Mesodermal cell (in vitro differentiated cells): ENCODE data around the gene TRIM34.
"Not testable (repeated sequence)": the region's sequence is repeated elsewhere in the genome, so short reads cannot be mapped to it uniquely, and the experiment has no call there.

Source experiments
- H3K27ac ChIP-seq: 2 replicates; pipeline ENCODE4 v1.7.0; 2013; ENCODE audit warnings: mild to moderate bottlenecking, low read depth, low read length, moderate library complexity; ENCODE audit not compliant: severe bottlenecking
- H3K36me3 ChIP-seq: 2 replicates; pipeline ENCODE4 v1.7.1; 2013; ENCODE audit warnings: mild to moderate bottlenecking, low read length, moderate library complexity; ENCODE audit not compliant: control insufficient read depth, insufficient read depth
- H3K4me1 ChIP-seq: one replicate; pipeline ENCODE4 v1.7.1; 2013; ENCODE audit warnings: mild to moderate bottlenecking, low read length; ENCODE audit not compliant: insufficient read depth, control insufficient read depth, poor library complexity, severe bottlenecking
- H3K4me3 ChIP-seq: 2 replicates; pipeline ENCODE4 v1.7.0; 2013; ENCODE audit warnings: low read length, control low read depth, mild to moderate bottlenecking; ENCODE audit not compliant: insufficient read depth, poor library complexity, severe bottlenecking; ENCODE audit errors: extremely low read depth
- H3K9me3 ChIP-seq: 2 replicates; pipeline ENCODE4 v1.7.1; 2013; ENCODE audit warnings: mild to moderate bottlenecking, low read length, moderate library complexity; ENCODE audit not compliant: control insufficient read depth
- WGBS, 2 experiments: methylation state at CpG; one replicate each; pipeline ENCODE4 v1.1.5; 2013; ENCODE audit warnings: missing lambda C conversion rate in 2 of 2; ENCODE audit not compliant: insufficient coverage in 2 of 2; 5-methylcytosine and 5-hydroxymethylcytosine counted together

Gene TRIM34

GRCh38 chr11:5656956-5657355 is 32.2 kb downstream of the TRIM34 start:
- not testable (repeated sequence) for H3K4me1 ChIP-seq, H3K4me3 ChIP-seq, H3K27ac ChIP-seq, H3K36me3 ChIP-seq, H3K9me3 ChIP-seq
- WGBS, 2 experiments: 90% methylated on average over 2 of the region's 2 CpGs; no CpG with 5 or more reads in 1 of the 2 experiments

- WGBS, 2 experiments: 95 to 96% methylated on average over 3 to 5 of the region's 5 CpGs
- H3K4me1 ChIP-seq: no peaks in the 10 kb centered on the region
- H3K36me3 ChIP-seq: peaks cover 3% of the 10 kb centered on the region
- H3K9me3 ChIP-seq: no peaks in the 10 kb centered on the region
- H3K27ac ChIP-seq: no peak overlapping the region
- no peak overlapping the region for H3K4me3 ChIP-seq
Observed at GRCh38 chr11:5658318-5658717, 33.5 kb downstream of the TRIM34 start.

GRCh38 chr11:5663511-5663910 is 38.7 kb downstream of the TRIM34 start:
- Histone ChIP-seq H3K27ac (no peak overlapping the region), H3K4me1 (no peaks in the 10 kb centered on the region), H3K9me3 (no peaks in the 10 kb centered on the region), H3K4me3 (no peak overlapping the region), H3K36me3 (peaks cover 49% of the 10 kb centered on the region)
- no CpG with 5 or more reads among the region's 2 CpGs for WGBS, 2 experiments

GRCh38 chr11:5665051-5665570 is 40.3 kb downstream of the TRIM34 start:
- Histone ChIP-seq H3K9me3 (no peaks in the 10 kb centered on the region), H3K36me3 (peaks cover 62% of the 10 kb centered on the region), H3K4me3 (no peak overlapping the region), H3K27ac (no peak overlapping the region), H3K4me1 (no peaks in the 10 kb centered on the region)
- WGBS, 2 experiments: 89 to 98% methylated on average over 3 of the region's 4 CpGs

GRCh38 chr11:5665746-5666401 is 41.1 kb downstream of the TRIM34 start:
- Histone ChIP-seq H3K4me3 (no peak overlapping the region), H3K9me3 (no peaks in the 10 kb centered on the region), H3K36me3 (peaks cover 69% of the 10 kb centered on the region), H3K27ac (no peak overlapping the region), H3K4me1 (no peaks in the 10 kb centered on the region)
- 98 to 100% methylated on average over 1 to 5 of the region's 5 CpGs for WGBS, 2 experiments

GRCh38 chr11:5666402-5666793 is 41.6 kb downstream of the TRIM34 start:
- H3K27ac ChIP-seq: no peak overlapping the region
- H3K4me1 ChIP-seq: no peaks in the 10 kb centered on the region
- no peak overlapping the region for H3K4me3 ChIP-seq
- H3K9me3 ChIP-seq: no peaks in the 10 kb centered on the region
- WGBS, 2 experiments: 94 to 100% methylated on average over 2 to 6 of the region's 6 CpGs
- peaks cover 75% of the 10 kb centered on the region for H3K36me3 ChIP-seq

GRCh38 chr11:5671831-5672230 is 47.0 kb downstream of the TRIM34 start:
- Histone ChIP-seq H3K36me3 (peaks cover 59% of the 10 kb centered on the region), H3K4me3 (no peak overlapping the region), H3K4me1 (no peaks in the 10 kb centered on the region), H3K9me3 (no peaks in the 10 kb centered on the region), H3K27ac (no peak overlapping the region)

- WGBS, 2 experiments: 100% methylated on average over 1 to 3 of the region's 4 CpGs
- no peaks in the 10 kb centered on the region for H3K4me1 ChIP-seq
- H3K36me3 ChIP-seq: peaks cover 57% of the 10 kb centered on the region
- H3K9me3 ChIP-seq: no peaks in the 10 kb centered on the region
- H3K4me3 ChIP-seq: no peak overlapping the region
- H3K27ac ChIP-seq: no peak overlapping the region
Observed at GRCh38 chr11:5674391-5674790, 49.6 kb downstream of the TRIM34 start.

- no peak overlapping the region for H3K4me3 ChIP-seq
Observed at GRCh38 chr11:5679811-5680210, 55.0 kb downstream of the TRIM34 start.

GRCh38 chr11:5682890-5683441 is 58.2 kb downstream of the TRIM34 start:
- WGBS, 2 experiments: 91 to 98% methylated on average over 11 to 26 of the region's 33 CpGs
- not testable (repeated sequence) for H3K27ac ChIP-seq

More at GRCh38 chr11:5679811-5680210, 55.0 kb downstream of the TRIM34 start:
- no peaks in the 10 kb centered on the region for H3K4me1 ChIP-seq
- peaks cover 42% of the 10 kb centered on the region for H3K36me3 ChIP-seq
- 95 to 98% methylated on average over 6 to 7 of the region's 7 CpGs for WGBS, 2 experiments
- H3K27ac ChIP-seq: no peak overlapping the region
- no peaks in the 10 kb centered on the region for H3K9me3 ChIP-seq

GRCh38 chr11:5683620-5684019 is 58.8 kb downstream of the TRIM34 start:
- H3K4me3 ChIP-seq: peak overlapping the region; percentile 50
- 93 to 100% methylated on average over 3 of the region's 7 CpGs for WGBS, 2 experiments
- H3K36me3 ChIP-seq: peaks cover 22% of the 10 kb centered on the region

More at GRCh38 chr11:5682890-5683441, 58.2 kb downstream of the TRIM34 start:
- H3K36me3 ChIP-seq: peaks cover 29% of the 10 kb centered on the region
- not testable (repeated sequence) for H3K4me3 ChIP-seq, H3K4me1 ChIP-seq, H3K9me3 ChIP-seq

More at GRCh38 chr11:5683620-5684019, 58.8 kb downstream of the TRIM34 start:
- peak overlapping the region; percentile 100 for H3K27ac ChIP-seq
- H3K4me1 ChIP-seq, H3K9me3 ChIP-seq: not testable (repeated sequence)
